Right lung (tissue), 10 donors: ENCODE results near the gene GPHB5. TPM values are rescaled to one million over a fixed set of nuclear protein-coding genes. Genes with fewer than 3 reads are reported as not detected.
"Not testable (repeated sequence)": the region's sequence is repeated elsewhere in the genome, so short reads cannot be mapped to it uniquely, and the experiment has no call there.

Experiments
- DNase-seq, 2 donors: peaks; one replicate each; pipeline ENCODE4 v3.0.0-alpha.2; 2013
- long read RNA-seq, 8 donors: transcript quantifications; one replicate each; lab custom pipeline, GENCODE V29; 2026
- polyA plus RNA-seq, 5 donors: library from polyadenylated mRNA; unstranded; fragments of 120-200 nt; gene quantifications; one replicate each; pipeline versions ENCODE4 v1.2.1 to v1.2.3, GENCODE V29; 2013; ENCODE audit warnings: inconsistent platforms in 1 of 5, low replicate concordance in 1 of 5; ENCODE audit not compliant: insufficient read length in 5 of 5, insufficient read depth in 1 of 5

Gene GPHB5, protein sequence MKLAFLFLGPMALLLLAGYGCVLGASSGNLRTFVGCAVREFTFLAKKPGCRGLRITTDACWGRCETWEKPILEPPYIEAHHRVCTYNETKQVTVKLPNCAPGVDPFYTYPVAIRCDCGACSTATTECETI
- not detected for polyA plus RNA-seq
- long read RNA-seq, donor 1, result 0 reads
- long read RNA-seq, donor 2, result 0 reads
- long read RNA-seq, donor 3, result 0 reads
- long read RNA-seq, donor 4, result 0 reads
- long read RNA-seq, donor 5, result 0 reads
- long read RNA-seq, donor 6, result 0 reads
- long read RNA-seq, donor 7, result 0 reads
- long read RNA-seq, donor 8, result 0 reads

DNA sequence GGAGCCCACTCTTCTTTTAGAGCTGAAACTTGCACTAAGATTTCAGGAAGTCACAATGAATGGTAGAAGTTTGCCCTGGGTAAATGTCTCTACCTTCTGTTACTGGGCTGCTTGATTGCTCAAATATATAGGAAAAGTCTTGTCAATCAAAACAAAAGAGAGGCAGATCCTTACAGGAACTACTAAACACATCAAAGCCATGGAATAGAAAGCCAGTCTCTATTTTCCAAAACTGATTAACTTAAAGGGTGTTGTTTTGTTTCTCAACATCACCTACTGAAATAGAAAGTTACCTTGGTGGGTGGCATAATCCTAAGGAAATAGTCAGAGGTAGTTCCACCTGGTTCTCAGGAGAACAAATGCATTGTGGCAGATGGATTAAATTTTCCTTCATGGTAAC, at the start of gene GPHB5:
TSS of gene GPHB5 (minus strand) at position 101 of the 400 bp plus-strand sequence. CDS start 1,086 bp downstream, outside the sequence.
- DNase-seq, result no peak

DNA sequence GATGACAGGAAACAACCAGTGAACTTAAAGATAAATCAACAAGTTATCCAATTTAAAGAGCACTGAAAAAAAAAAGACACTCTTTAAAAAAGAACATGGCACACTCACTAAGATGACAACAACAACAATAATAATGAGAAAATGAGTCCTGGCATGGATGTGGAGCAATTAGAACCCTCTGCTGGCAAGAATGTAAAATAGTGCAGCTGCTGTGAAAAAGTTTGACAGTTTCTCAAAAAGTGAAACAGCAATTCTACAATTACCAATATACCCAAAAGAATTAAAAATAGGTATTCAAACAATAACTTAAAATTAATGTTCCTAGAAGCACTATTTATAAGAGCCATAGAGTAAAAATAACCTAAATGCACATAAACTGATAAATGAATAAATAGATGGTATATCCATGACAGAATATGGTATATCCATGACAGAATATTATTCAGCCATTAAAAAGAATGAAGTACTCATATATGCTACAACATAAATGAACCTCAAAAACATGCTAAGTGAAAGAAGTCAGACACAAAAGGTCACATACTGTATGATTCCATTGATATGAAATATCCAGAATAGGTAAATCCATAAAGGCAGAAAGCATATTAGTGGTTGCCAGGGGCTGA, 49.1 kb upstream of the GPHB5 start:
- no peak for DNase-seq

DNA sequence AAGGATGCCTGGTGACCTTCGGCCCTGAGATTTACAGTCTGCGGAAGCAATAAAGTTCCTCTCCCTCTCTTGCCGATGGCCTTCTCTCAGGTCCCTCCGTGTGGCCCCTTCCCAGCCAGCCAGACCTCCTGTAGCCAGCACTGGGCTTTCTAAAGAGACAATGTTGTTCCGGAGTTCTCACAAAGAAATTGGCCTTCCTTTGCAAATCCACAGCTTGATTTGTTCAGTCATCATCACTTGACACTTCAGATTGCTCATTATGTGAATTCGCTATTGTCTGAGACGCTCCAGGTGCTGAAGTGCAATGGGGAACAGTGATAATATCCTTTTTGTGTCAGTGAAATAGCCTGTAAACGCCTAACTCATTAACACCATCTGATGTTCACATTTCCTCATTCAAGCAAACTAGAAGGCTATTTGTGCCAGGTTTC, 43.7 kb upstream of the GPHB5 start:
- no peak for DNase-seq

DNA sequence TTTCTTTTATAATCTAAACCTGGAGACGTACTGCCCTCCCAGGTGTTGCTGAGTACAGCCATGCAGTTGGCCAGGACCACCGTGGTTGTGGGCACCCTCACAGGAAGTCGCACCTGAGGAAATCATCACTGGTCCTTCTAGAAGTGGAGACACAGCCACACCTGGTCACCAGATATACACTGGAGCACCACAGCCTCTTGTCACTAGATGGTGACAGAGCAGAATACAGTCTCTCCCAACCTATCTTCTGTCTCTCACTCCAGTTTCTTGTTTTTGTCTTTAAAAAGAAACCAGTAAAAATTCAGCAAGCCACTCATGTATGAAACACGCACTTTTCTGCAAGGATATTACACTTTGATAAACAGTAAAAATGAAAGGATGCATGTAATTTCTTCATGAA, 43.1 kb upstream of the GPHB5 start:
- DNase-seq, result no peak

DNA sequence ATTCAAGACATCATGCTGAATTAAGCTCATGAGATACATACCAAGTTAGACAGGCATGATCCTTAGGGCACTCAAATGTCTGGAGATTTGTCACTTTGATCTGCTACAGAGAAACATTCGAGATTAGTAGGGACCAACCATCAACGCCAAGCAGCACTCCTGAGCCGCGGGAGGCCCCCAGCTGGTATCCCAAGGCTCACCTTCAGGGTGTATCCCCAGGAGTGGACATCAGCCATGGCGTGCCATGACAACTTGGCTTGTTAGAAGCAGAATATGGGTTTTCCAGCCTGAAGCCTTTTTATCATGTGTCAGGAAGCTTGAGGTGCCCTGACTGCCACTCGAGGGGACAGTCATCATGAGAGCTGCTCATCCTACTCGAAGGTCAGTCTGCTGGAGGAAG, 39.1 kb upstream of the GPHB5 start:
- no peak for DNase-seq

DNA sequence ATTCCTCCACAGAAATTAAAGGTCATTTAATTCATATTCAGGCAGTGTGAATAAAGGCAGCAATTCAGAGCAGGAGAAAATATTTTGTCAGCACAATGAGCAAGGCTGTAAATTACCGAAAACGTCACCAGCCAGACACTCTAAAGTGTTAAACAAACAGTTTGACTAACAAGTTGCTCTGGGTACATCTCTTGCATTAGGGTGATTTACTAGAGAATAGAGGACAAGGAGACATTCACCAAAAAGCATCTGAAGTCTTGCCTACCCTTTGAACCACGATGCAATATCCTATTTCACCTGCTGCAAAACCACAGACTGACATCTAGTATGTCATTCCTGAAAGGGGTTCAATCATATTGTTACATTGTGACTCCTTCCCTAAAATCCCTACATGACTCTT, 27.1 kb upstream of the GPHB5 start:
- DNase-seq, result no peak

DNA sequence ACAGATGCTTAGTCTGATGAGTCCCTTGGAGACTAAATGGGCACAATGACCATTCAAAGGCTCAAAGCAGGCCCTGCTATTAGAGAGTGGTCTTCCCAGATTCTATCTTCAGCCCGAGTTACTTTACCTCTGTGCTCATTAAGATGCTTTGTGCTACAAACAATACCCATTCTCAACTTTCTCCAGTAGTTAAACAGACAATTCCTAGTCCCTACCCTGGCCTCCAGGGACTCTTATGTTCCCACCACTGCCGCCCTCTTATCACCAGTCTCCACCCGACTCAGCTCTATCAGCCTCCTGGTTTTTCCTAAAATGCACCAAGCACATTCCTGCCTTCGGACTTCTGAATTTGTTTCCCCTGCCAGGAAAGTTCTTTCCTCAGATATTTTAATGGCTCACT, 25.6 kb upstream of the GPHB5 start:
- no peak for DNase-seq

DNA sequence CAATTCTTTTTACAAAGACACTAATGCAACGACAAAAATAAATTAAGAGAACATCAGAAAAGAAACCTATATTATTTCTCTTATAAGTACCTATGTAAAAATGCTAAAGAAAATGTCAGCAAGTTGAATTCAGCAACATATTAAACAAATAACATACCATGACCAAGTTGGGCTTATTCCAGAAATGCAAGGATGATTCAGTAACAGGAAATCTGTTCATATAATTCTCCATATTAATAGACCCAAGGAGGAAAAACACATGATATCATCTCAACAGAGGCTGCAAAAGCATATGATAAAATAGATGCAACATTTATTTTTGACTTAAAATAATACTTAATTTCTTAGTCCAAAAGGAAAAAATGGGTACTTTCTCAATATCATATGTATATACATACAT, 25.1 kb upstream of the GPHB5 start:
- DNase-seq, result no peak

DNA sequence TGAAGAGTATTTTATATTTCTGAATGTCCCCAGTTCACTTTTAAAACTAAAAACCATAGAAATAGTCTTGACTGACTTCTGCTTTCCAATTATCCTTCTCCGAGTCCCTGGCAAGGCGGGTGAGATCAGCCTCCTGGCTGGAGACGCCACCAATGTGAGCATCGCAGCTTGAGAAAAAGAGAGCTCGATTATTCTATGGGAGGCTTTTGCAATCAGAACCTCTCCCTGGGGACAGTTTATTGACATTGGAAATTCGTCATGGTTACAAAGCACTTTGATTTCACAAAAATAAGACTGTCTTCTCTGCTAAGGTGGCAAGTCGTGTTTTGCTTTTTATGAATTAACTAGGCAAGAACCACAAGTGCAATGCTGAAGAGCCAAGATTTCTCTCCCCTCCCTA, 23.6 kb upstream of the GPHB5 start:
- no peak for DNase-seq

DNA sequence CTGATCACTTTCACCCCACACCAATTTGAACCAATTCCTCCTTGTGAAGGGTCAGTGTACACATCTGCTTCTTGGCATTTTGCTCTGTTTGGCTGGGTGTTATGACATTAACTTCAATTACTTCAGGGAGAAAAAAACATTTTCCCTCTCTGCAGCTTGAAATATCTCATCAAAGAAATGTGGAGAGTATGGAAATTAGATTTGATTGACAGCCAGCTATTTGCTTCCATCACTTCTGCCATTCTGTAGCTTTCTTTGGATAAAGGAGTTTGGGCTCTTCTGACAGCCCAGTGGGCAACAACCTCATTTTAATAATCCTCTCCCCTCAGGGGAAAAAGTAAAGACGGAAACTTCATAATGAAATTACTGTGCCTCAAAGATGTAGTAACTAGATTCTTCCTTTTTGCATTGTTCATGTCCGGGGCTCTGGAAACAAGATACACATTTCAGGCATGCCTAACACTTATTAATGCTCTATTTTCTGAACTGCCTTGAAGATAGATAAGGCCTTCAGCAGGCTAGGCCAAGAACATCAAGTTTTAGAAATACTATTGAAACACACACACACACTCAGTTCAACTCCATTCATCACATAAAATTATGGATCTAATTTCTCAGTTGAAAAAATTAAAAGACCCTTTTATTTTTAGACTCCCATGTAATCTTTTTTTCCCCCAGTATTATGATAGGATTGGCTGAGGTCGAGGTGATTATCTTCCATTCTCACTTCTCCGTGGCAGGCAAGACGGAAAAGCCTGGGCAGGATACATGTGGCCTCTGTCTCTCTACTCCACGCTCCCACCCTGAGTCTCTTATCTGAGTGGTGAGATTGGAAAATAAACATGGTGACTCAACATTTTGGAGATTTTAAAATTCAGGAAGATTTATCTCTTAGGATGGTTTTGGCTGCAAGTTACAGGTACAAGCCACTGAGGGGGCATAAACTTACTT, 10.3 kb upstream of the GPHB5 start:
- no peak for DNase-seq

DNA sequence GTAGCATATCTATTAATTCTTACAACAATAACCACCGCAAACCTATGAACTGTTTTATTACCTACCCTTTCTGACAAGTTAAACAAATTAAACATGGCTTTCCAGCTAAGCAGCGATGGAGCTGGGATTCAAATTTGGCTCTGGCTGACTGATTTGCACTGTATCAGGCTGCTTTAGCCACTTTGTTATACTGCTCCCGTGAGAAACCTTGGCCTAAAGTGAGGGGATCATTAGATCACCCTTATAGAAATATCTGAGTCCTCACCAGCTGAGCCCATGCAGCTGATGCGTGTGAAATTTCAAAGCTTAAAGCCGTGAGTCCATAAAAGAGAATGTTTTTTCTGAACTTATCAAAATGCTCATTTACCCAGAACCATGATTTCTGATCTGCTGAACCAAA, 8.1 kb upstream of the GPHB5 start:
- DNase-seq, result no peak

DNA sequence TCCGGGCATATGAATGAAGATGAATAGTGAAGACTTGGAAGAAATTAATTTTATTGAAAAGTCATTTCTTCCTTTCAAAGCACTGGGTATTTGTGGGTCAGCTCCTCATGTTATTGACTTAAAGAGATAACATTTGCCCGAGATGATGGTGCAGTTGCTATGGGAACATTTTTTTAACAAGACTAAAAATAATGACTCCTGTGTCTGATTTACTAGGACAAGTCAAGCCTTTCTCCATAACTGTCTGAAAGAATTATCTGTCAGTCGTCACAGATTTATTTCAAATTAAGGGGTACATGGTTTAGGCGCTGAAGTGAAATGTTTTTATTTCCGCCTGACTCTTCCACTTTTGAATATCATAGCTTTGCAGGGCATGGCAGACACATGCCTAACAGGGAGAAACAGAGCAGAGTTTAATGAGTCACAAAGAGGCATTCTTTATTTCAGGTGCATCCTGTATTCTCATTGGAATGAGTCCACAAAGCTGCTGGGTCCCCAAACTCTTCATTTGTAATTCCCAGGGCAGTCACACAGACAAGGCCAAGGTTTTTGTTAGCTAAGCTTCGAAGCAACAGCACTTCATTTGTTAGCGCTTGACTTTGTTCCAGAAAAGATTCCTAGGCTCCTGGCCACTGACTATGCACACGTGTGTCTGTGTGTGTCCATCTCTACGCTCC, 4.3 kb upstream of the GPHB5 start:
- DNase-seq, result peak; percentile 5 to 15

DNA sequence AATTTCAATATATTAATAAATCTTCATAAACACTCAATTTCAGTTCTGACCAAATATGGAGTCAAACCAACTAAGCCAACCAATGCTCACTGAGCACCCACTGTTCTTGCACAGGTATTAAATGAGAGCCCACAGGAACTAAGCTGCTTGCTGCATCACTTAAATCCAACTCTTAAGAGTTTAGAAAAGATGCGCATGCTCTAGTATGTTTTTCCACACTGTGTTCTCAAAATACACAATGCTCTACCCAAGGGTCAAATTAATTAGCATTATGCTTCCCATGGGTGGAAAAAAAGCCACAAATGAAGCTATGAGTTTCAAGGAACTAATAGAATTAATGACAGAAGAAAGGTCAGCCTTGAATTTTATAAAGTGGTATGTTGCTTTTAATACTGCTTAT, 3.7 kb upstream of the GPHB5 start:
- DNase-seq, result no peak

DNA sequence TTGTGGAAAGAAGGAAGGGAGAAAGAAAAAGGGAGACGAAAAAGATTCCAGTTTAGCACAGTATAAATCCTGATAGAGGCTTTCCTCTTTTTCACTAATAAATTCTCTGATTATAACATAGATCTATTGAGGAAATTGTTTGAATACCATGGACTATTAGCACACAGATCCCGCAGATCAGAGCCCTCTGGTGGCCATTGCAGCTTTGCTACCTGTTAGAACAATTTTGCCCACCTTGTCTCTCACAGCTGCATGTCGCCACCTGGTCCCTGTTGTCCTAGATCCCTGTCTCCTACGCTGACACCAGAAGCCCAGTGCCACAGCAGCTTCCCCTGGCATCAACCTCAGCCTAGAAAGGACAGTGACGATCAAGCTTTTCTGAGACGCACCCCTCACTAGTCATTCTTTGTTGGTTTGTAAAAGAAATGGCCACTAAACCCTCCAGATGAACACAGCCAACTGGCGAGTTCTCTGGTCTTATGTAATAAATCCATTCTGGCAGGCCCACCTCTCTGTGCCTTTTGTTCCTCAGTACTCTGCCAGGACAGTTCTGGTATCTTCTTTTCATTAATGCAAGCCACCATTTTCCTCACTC, 9.9 kb downstream of the GPHB5 start:
- DNase-seq, result no peak

DNA sequence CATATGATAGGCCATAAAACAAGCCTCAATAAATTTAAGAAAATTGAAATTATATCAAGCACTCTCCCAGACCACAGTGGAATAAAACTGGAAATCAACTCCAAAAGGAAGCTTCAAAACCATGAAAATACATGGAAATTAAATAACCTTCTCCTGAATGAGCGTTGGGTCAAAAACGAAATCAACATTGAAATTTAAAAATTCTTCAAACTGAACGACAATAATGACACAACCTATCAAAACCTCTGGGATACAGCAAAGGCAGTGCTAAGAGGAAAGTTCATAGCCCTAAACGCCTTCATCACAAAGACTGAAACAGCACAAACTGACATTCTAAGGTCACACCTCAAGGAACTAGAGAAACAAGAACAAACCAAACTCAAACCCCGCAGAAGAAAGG, 14.3 kb downstream of the GPHB5 start:
- DNase-seq, result not testable (repeated sequence)

DNA sequence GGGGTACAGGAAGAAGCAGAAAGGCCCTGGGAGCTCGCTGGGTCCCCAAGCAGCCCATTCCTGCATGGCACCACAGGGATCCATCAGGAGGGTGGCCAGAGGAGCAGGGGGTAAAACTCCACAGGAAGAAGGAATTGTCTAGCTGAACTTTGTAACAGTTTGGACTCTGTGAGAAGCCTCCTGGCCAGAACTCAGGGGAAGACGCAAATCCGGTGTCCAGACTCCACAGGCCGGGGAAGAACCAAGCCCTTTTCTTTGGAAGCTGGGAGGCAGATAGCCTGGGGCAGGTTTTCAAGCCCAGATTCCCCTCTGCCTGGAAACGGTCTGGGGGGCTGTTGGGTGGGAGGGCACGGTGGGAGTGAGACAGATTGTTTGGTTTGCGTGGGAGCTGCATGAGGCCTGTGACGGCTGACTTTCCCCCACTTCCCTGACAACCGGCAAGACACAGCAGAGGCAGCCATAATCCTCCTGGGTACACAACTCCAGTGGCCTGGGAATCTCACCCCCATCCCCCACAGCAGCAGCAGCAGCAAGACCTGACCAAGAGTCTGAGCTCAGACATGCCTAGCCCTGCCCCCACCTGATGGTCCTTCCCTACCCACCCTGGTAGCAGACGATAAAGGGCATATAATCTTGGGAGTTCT, 16.7 kb downstream of the GPHB5 start:
- DNase-seq, result no peak

DNA sequence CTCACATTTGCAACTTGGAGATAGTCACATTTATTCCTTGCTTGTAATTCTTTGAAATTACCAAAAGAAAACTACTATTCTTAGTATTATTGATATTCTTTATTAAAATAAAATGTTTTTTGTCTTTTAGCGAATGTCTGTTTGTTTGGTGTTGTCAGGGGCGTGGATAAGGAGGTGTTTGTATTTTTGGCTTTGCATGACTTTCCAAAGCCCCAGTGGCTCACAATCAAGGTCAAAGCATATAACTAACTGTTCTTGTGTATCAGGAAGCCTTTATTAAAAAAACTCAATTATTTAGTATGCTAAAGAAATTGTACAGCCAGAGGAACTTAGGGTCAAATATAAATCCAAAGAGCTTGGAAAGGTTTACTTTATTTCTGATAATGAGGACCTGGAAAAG, 17.9 kb downstream of the GPHB5 start:
- no peak for DNase-seq

DNA sequence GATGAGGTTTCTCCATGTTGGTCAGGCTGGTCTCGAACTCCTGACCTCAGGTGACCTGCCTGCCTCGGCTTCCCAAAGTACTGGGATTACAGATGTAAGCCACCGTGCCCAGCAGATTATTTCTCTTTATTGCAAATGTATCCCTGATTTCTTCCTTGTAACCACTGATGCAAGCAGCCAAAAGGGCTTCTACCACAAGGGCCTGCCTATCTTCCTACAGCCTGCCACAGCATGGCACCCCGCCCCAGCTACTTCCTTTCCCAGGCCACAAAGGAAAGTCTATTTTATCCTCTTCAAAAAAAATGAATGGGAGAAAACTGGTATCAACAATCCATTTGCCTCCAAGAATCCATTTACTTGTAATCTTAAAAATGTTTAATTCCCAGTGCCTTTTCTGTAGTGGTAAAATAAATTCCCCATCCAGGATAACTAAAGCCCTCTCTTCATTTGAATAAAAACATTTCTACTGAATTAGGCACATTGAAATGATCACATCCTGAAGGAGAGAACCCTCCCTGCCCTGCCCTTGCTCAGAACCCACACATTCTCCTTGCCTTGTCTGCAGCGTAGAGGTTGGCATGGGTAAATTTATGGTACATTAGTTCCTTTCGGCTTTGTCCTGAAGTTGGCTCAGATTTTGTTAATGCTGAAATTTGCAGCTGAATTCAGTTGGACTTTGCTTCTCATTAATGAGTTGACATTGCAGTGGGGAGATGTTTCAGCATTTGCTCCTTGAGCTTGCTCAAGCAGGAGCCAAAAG, 19.2 kb downstream of the GPHB5 start:
- DNase-seq, result no peak

DNA sequence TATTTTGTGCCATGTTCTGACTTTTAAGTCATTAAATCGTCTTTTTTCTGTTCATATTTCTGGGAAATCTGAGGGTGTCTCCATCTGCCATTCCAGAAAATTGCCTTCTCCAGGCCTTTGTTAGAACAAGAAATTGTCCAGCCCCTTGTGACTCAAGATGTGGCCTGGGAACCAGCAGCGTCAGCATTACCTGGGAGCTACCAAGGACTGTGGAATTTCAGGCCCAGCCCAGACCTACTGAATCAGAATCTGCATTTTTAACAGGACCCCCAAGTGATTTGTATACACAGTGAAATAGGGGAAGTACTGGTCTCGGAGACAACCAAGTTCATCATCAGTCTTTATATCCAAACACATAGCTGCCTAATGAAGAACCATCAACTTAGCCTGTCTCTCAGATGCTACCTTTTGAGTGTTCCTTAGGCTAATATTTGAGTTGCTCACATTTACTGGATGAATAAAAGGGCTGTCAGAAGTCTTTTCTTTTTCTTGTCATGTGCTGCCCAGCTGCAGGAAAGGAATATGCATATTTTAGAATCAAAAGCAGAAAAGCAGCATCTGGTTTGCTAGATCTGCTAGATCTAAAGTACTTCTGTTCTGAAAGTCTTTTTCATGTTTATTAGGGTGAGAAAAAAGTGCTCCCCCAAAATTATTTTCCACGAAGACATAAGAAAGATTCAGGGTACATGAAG, 21.2 kb downstream of the GPHB5 start:
- DNase-seq, result no peak
